TTC549 (cell line): ENCODE measurements around the gene OSM.

Source experiments
- FAIRE-seq: peaks from 2 replicates; lab custom pipeline; 2012; peaks lifted over from hg19 to GRCh38; lab: Jason Lieb, UNC

The OSM gene

GRCh38 chr22:30297991-30298701 is 31.5 kb upstream of the OSM start:
- no peak for FAIRE-seq

DNA sequence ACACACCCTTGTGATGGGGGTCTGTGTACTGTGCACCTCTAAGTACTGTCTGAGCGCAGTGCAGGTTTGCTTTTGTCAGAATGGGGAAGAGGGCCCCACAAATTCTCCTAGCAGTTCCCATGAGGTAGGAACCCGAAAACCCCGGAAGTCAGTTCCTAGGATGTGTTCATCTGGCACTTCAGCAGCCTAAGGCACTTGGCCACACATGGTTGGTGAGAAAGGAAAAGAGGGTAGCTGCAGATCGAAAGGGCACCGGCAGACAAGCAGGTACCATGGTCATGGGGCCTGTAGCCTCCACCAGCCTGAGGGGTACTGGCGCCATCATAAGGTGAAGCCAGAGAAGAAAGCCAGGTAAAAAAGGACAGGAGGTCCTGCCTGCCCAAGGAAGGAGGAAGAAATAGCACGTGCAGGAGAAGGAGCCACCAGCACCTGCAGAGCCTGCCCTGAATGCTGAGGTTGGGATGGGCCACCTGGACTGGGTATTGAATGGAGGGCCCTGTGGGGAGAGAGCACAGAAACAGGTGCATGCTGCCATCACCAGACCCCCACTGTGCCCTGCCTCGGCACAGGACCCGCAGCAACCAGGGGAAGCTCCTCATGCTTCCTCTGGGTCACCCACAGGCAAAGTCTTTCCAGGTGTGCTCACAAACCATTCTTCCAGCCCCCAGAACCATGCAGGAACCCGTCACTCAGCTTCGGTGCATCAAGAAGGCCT is 30.8 kb upstream of the OSM start:
- FAIRE-seq = no peak

GRCh38 chr22:30296833-30297232 is 30.2 kb upstream of the OSM start:
- FAIRE-seq = no peak

DNA sequence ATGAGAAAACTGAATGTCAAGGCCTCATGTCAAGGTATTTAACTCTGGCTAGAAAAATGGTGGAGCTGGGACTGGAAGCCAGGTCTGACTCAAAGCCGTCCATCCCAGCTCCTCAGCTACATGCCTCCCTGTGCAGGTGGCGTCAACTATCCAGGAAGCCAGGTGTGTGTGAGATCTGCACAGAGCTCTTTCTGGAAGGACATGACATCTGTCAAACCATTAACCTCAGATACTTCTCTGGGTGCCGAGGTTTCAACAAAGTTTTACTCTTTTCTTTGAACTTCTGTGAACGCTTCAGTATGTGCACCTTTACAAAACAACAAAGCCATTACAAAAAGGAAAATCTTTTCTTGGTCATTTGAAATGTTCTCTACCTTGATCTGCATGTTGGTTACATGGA is 29.7 kb upstream of the OSM start:
- FAIRE-seq = no peak

GRCh38 chr22:30295576-30295975 is 28.9 kb upstream of the OSM start:
- no peak for FAIRE-seq

DNA sequence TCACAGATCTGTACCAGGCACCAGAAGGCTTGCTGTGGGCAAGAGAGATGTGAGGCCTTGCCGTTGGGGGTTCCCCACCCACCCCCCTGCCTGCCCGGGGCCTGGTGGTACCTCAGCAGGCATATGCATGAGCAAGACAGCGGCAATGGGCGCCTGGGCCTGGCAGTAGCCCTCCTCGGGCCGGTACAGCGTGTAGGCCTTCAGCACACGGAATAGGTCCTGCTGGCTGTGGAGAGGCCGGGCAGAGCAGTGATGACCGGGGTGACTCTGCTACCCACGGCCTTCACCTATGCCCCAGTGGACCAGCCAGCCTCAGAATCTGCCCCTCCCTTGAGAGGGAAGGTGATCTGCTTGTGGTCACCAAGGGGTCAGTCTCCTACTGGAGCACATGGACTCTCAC is 28.2 kb upstream of the OSM start:
- FAIRE-seq = no peak

- no peak for FAIRE-seq
Measured at GRCh38 chr22:30294066-30294465, 27.4 kb upstream of the OSM start.

- no peak for FAIRE-seq
Measured at GRCh38 chr22:30293026-30293425, 26.4 kb upstream of the OSM start.

- no peak for FAIRE-seq
Measured at GRCh38 chr22:30292069-30292970, 25.7 kb upstream of the OSM start.

DNA sequence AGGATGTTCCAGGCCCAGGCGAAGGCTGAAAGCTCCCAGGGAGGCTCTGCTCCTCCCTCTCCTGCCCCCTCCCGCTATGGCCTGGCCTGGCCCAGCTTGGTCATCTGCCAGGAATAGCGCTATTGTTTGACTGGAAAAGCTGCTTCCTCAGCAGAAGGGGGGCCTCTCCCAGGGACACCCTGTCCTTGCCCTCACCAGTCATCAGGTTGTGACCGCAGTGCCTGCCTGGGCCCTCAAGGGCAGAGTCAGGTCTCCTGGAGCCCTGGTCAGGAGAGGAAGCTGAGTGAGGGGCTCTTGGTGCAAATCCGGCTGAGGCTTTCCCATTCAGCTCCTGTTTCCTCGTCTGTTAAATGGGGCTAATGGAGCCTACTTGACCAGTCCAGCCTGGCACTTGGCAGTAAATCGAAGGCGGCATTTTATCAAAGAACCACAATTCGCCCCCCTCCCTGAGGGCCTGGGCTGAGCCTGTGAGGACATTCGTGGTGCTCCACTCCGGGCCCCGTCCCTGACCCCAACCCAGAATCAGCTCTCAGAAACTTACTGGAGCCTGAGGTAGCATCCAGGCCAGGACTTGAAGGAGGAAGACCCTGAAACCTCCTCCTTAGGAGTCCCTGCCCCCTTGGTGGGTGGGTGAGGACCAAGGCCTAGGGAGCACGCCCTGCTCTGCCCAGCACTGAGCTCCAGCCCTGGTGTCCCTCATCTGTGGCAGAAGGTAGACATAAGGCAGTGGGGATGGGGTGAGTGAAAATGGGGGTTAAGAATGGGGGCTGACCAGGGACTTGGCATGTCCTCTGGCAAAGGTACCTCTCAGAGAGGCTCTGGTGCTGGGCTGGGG is 24.6 kb upstream of the OSM start:
- FAIRE-seq = no peak

DNA sequence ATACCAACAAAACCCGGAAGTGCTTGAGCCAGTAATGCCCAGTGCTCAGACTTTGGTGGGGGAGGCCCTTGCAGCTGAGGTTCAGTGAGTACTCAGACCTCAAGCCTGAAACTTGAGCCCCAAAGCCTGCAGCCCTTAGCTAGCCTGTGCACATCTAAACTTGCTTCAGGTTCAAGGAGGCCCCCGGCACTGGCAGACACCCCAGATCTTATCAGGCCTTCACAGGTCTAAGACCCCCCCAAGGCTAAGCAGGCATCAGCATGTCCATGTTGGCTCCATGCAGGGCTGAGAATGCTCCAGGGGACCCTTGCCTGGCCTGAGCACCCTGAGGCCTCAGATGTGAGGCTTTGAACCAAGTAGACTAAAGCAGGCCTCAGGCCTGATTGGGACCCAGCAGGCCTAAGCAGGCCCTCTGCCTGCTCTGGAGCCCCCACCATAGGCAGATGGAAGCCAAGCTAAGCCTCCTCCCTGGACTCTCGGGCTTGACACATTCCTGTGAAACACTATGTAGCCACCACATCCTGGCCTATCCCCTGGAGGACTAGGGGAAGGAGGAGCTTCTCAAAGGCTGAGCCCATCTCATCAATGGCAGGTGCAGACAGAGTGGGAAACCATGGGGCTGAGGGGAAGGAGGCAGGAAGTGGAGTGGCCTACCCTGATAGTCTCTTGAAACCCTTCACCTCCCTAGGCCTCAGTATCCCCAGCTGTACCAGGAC is 23.8 kb upstream of the OSM start:
- FAIRE-seq = no peak

DNA sequence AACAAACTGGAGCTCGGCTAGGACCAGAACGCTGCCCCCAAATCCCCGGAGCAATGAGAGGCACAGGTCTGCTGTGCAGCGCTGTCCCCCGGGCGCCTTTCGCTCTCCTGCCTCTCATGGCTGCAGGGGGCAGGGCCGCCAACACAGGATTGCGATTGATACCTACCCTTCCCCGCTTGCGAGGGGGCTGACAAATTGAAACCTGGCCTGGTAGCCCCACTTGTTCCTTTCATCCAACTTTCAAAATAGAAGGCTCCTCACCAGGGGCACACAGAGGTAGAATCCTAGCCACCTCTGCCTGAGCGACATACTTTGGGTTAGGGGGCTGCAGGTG is 23.3 kb upstream of the OSM start:
- FAIRE-seq = no peak

GRCh38 chr22:30289141-30289979 is 22.7 kb upstream of the OSM start, which contains the start of gene CASTOR1:
Gene CASTOR1, minus strand, starts transcription at chr22:30289505. Its CDS starts 8 bp downstream, at chr22:30289497.
- FAIRE-seq = no peak

- no peak for FAIRE-seq
Measured at GRCh38 chr22:30288419-30289140, 21.9 kb upstream of the OSM start.

GRCh38 chr22:30287648-30288418 is 21.2 kb upstream of the OSM start:
- no peak for FAIRE-seq

GRCh38 chr22:30286813-30287647 is 20.4 kb upstream of the OSM start:
- no peak for FAIRE-seq

GRCh38 chr22:30286331-30286730 is 19.7 kb upstream of the OSM start:
- no peak for FAIRE-seq

DNA sequence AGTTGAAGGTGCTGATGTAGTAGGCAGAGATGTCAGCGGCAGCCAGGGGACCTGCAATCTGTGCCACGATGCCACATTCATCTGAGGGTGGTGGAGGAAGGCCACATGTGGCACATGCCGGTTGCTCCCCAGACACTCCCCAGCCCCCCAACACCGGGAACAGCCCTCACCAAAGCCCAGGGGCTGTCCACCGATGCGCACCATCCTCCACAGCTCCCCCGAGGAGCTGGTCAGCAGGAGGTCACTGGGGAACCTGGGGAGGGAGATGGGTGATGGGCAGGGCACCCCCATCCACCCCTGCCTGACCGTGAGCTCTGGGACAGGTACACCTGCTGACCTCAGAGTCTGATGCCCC is 19.2 kb upstream of the OSM start:
- FAIRE-seq = no peak
